PC-3 (cell line): ENCODE measurements around the gene L1CAM. TPM values are rescaled to one million over a fixed set of nuclear protein-coding genes. Genes with fewer than 3 reads are reported as not detected.

Source experiments
- ATAC-seq: fragments of 200-7000 bp; cut with Tn5 transposase; 2 replicates; pipeline ENCODE4 v1.9.1; 2020; ENCODE audit warnings: mild to moderate bottlenecking, moderate library complexity
- BruUV-seq: library from RNA; stranded (reverse); fragments of 400-500 nt; replicated peaks from 2 replicates; lab custom pipeline; 2021; lab: Mats Ljungman, UMichigan
- CTCF ChIA-PET: fragments of 300-600 bp; sonication (Branson Sonifier 250); formaldehyde crosslinking; loops from one replicate; lab custom pipeline; 2022; ENCODE audit warnings: antibody characterized with exemption; lab: Charles Lee
- POLR2A ChIA-PET: fragments of 300-600 bp; sonication (Branson Sonifier 250); formaldehyde crosslinking; loops from one replicate; lab custom pipeline; 2022; ENCODE audit warnings: antibody characterized with exemption; ENCODE audit not compliant: unreplicated experiment; lab: Charles Lee
- DNase-seq: peaks from one replicate; pipeline ENCODE4 v3.0.0-alpha.2; 2015
- H2AFZ ChIP-seq: fragments of 300-600 bp; sonication (generic); 2 replicates; pipeline ENCODE4 v1.6.0; 2016; ENCODE audit warnings: antibody characterized with exemption, low read length
- H3F3A ChIP-seq: fragments of 300-600 bp; sonication (generic); one replicate; pipeline ENCODE4 v1.6.0; 2017; ENCODE audit warnings: antibody characterized with exemption, low read length, control low read depth, mild to moderate bottlenecking; ENCODE audit not compliant: unreplicated experiment
- H3K27ac ChIP-seq: fragments of 300-600 bp; sonication (generic); 2 replicates; pipeline ENCODE4 v1.5.1; 2016; ENCODE audit warnings: mild to moderate bottlenecking, low read length
- H3K27me3 ChIP-seq: fragments of 300-600 bp; sonication (generic); 2 replicates; pipeline ENCODE4 v1.6.1; 2016; ENCODE audit warnings: low read length, mixed read lengths
- H3K36me3 ChIP-seq: fragments of 300-600 bp; sonication (generic); 2 replicates; pipeline ENCODE4 v1.6.1; 2016; ENCODE audit warnings: low read depth, mixed run types, low read length, mixed read lengths
- H3K4me1 ChIP-seq: fragments of 300-600 bp; sonication (generic); 2 replicates; pipeline ENCODE4 v1.5.1; 2016; ENCODE audit warnings: low read length; ENCODE audit not compliant: insufficient read depth
- H3K4me2 ChIP-seq: fragments of 300-600 bp; sonication (generic); 2 replicates; pipeline ENCODE4 v1.6.0; 2016; ENCODE audit warnings: low read length
- H3K4me3 ChIP-seq: fragments of 300-600 bp; sonication (generic); 2 replicates; pipeline ENCODE4 v1.5.1; 2016; ENCODE audit warnings: mild to moderate bottlenecking, low read length, mixed read lengths
- H3K79me2 ChIP-seq: fragments of 300-600 bp; sonication (generic); 2 replicates; pipeline ENCODE4 v1.6.1; 2017; ENCODE audit warnings: low read length, mixed read lengths
- H3K9ac ChIP-seq: fragments of 300-600 bp; sonication (generic); 2 replicates; pipeline ENCODE4 v1.6.0; 2016; ENCODE audit warnings: mild to moderate bottlenecking, low read length
- H3K9me2 ChIP-seq: fragments of 300-600 bp; sonication (generic); replicated peaks from 2 replicates; pipeline ENCODE4 v1.6.1; 2016; ENCODE audit warnings: mixed run types, low read length, mixed read lengths
- H3K9me3 ChIP-seq: fragments of 300-600 bp; sonication (generic); 2 replicates; pipeline ENCODE4 v1.6.1; 2016; ENCODE audit warnings: low read length, mixed read lengths
- H4K20me1 ChIP-seq: fragments of 300-600 bp; sonication (generic); 2 replicates; pipeline ENCODE4 v1.6.1; 2016; ENCODE audit warnings: low read length, mixed read lengths
- CTCF ChIP-seq: fragments of 300-600 bp; sonication (generic); conservative IDR thresholded peaks from 2 replicates; pipeline ENCODE4 v1.5.1; 2017; ENCODE audit warnings: antibody characterized with exemption, low read depth, mild to moderate bottlenecking, low read length
- EZH2 ChIP-seq: fragments of 300-600 bp; sonication (generic); IDR thresholded peaks from one replicate; pipeline ENCODE4 v1.6.1; 2017; ENCODE audit warnings: antibody characterized with exemption, mild to moderate bottlenecking, low read length; ENCODE audit not compliant: unreplicated experiment
- EZH2phosphoT487 ChIP-seq: fragments of 300-600 bp; sonication (generic); IDR thresholded peaks from 2 replicates; pipeline ENCODE4 v1.6.1; 2018; ENCODE audit warnings: mild to moderate bottlenecking, antibody characterized with exemption, low read length, borderline replicate concordance
- intact Hi-C: fragments of 100-400 bp; cut with micrococcal nuclease; formaldehyde crosslinking; loops from 2 replicates; pipeline ENCODE4 v1.9.0; 2023
- total RNA-seq: library from RNA; depleted of rRNA; stranded (reverse); fragments of >200 nt; gene quantifications from 2 replicates; pipeline ENCODE4 v1.2.3, GENCODE V29; 2014

Gene L1CAM
- total RNA-seq, 1 experiment from 2014 or later = 5.2 TPM

- CTCF ChIA-PET = no interaction called here
- Histone ChIP-seq H3K4me3 (no peak overlapping the region), H3K36me3 (no peaks in the 10 kb centered on the region), H3K79me2 (no peaks in the 10 kb centered on the region), H3K4me1 (no peaks in the 10 kb centered on the region), H3K9ac (no peak overlapping the region), H2AFZ (no peak overlapping the region), H3K4me2 (no peak overlapping the region), H3K9me3 (no peaks in the 10 kb centered on the region), H3K27ac (no peak overlapping the region), H3K27me3 (peaks cover 39% of the 10 kb centered on the region), H3F3A (no peaks in the 10 kb centered on the region), H3K9me2 (no peaks in the 10 kb centered on the region), H4K20me1 (no peaks in the 10 kb centered on the region)
- no peak for TF ChIP-seq EZH2
- TF ChIP-seq EZH2phosphoT487 = no peak
- no peak for TF ChIP-seq CTCF
- POLR2A ChIA-PET = no interaction called here
- intact Hi-C loops = no loop called here
- DNase-seq (no peak), ATAC-seq (no peak)
- no TSS peak for BruUV-seq
Measured at GRCh38 chrX:153845195-153845594, 40.8 kb downstream of the L1CAM start.

GRCh38 chrX:153844509-153845082 lies 41.4 kb downstream of the L1CAM start:
- Histone ChIP-seq H3K4me1 (no peaks in the 10 kb centered on the region), H2AFZ (no peak overlapping the region), H3K4me3 (no peak overlapping the region), H3K9me3 (no peaks in the 10 kb centered on the region), H3K9me2 (no peaks in the 10 kb centered on the region), H3K36me3 (no peaks in the 10 kb centered on the region), H3F3A (no peaks in the 10 kb centered on the region), H3K4me2 (no peak overlapping the region), H3K79me2 (no peaks in the 10 kb centered on the region), H3K27me3 (peaks cover 43% of the 10 kb centered on the region), H4K20me1 (no peaks in the 10 kb centered on the region), H3K27ac (no peak overlapping the region), H3K9ac (no peak overlapping the region)
- TF ChIP-seq EZH2 (no peak), CTCF (no peak)
- ChIA-PET CTCF (no interaction called here), POLR2A (no interaction called here)
- BruUV-seq = no TSS peak
- intact Hi-C loops = no loop called here
- ATAC-seq = no peak
- DNase-seq = no peak

- TF ChIP-seq EZH2 = no peak
- TF ChIP-seq EZH2phosphoT487 = no peak
- TF ChIP-seq CTCF = no peak
- ATAC-seq (no peak), DNase-seq (no peak)
- Histone ChIP-seq H3K27ac (no peak overlapping the region), H3K4me2 (no peak overlapping the region), H3K9me3 (no peaks in the 10 kb centered on the region), H4K20me1 (no peaks in the 10 kb centered on the region), H3K27me3 (peaks cover 18% of the 10 kb centered on the region), H3K9ac (no peak overlapping the region), H2AFZ (no peak overlapping the region), H3K79me2 (no peaks in the 10 kb centered on the region), H3K36me3 (no peaks in the 10 kb centered on the region), H3F3A (no peaks in the 10 kb centered on the region), H3K4me3 (no peak overlapping the region), H3K9me2 (no peaks in the 10 kb centered on the region), H3K4me1 (no peaks in the 10 kb centered on the region)
- no TSS peak for BruUV-seq
- ChIA-PET POLR2A (no interaction called here), CTCF (no interaction called here)
- intact Hi-C loops = no loop called here
Measured at GRCh38 chrX:153836921-153837320, 49.1 kb downstream of the L1CAM start.
